H1 (cell line): Measurements from ENCODE around the gene ADH1C. TPM values are rescaled to one million over a fixed set of nuclear protein-coding genes. Genes with fewer than 3 reads are reported as not detected.

Experiments used
- CTCF ChIA-PET: fragments of 300-600 bp; sonication (Branson Sonifier 250); formaldehyde crosslinking; loops from one replicate; lab custom pipeline; 2021; ENCODE audit not compliant: partially characterized antibody; lab: Charles Lee
- POLR2A ChIA-PET: fragments of 300-600 bp; sonication (Branson Sonifier 250); formaldehyde crosslinking; loops from one replicate; lab custom pipeline; 2021; ENCODE audit warnings: inconsistent platforms; ENCODE audit not compliant: partially characterized antibody; lab: Charles Lee
- DNase-seq, 2 experiments: peaks; one replicate each; pipeline versions ENCODE4 v3.0.0 to v3.0.0-alpha.2; 2010 to 2022; ENCODE audit warnings: low spot score in 2 of 2, low read depth in 1 of 2, mixed read lengths in 1 of 2
- FAIRE-seq: peaks from 2 replicates; lab custom pipeline; 2011; peaks lifted over from hg19 to GRCh38; lab: Jason Lieb, UNC
- H2AFZ ChIP-seq: 2 replicates; pipeline ENCODE4 v1.8.1; 2012; ENCODE audit warnings: low read length, inconsistent platforms
- H2AK5ac ChIP-seq: 2 replicates; pipeline ENCODE4 v1.6.1; 2013; ENCODE audit warnings: low read depth, low read length
- H2BK120ac ChIP-seq: replicated peaks from 2 replicates; pipeline ENCODE3; 2013; ENCODE audit warnings: low read depth, low read length, inconsistent platforms
- H2BK12ac ChIP-seq: 2 replicates; pipeline ENCODE4 v1.6.1; 2013; ENCODE audit warnings: low read depth, low read length
- H2BK15ac ChIP-seq: 2 replicates; pipeline ENCODE4 v1.6.1; 2013; ENCODE audit warnings: low read length
- H2BK20ac ChIP-seq: 2 replicates; pipeline ENCODE4 v1.6.1; 2013; ENCODE audit warnings: low read length
- H2BK5ac ChIP-seq: 2 replicates; pipeline ENCODE4 v1.6.1; 2013; ENCODE audit warnings: low read depth, low read length
- H3K14ac ChIP-seq: 2 replicates; pipeline ENCODE4 v1.6.1; 2013; ENCODE audit warnings: inconsistent platforms; ENCODE audit not compliant: insufficient read length
- H3K18ac ChIP-seq: 2 replicates; pipeline ENCODE4 v1.6.1; 2013; ENCODE audit warnings: low read length; ENCODE audit errors: extremely low read depth
- H3K23ac ChIP-seq: 2 replicates; pipeline ENCODE4 v1.6.1; 2013; ENCODE audit warnings: inconsistent platforms; ENCODE audit not compliant: insufficient read length
- H3K23me2 ChIP-seq: 2 replicates; pipeline ENCODE4 v1.6.1; 2013; ENCODE audit warnings: low read depth, low read length
- H3K27ac ChIP-seq: 2 replicates; pipeline ENCODE4 v1.6.1; 2011; ENCODE audit warnings: low read depth, low read length, inconsistent platforms
- H3K27me3 ChIP-seq, 4 experiments: replicated peaks in 1 of 4; 1 replicate in 1 of 4; 2 replicates in 3 of 4; pipeline versions ENCODE4 v1.6.1 to v1.8.1; 2011 to 2013; ENCODE audit warnings: low read length in 3 of 4, mild to moderate bottlenecking in 3 of 4, inconsistent platforms in 2 of 4, mixed read lengths in 2 of 4, moderate library complexity in 1 of 4; ENCODE audit not compliant: control insufficient read depth in 3 of 4, insufficient read depth in 3 of 4; ENCODE audit errors: extremely low read depth in 1 of 4
- H3K36me3 ChIP-seq, 4 experiments: 2 replicates each; pipeline versions ENCODE4 v1.6.1 to v1.8.1; 2011 to 2013; ENCODE audit warnings: mild to moderate bottlenecking in 4 of 4, low read length in 3 of 4, moderate library complexity in 2 of 4, control low read depth in 1 of 4, inconsistent platforms in 1 of 4; ENCODE audit not compliant: insufficient read depth in 4 of 4, control insufficient read depth in 2 of 4
- H3K4ac ChIP-seq: replicated peaks from 2 replicates; pipeline ENCODE3; 2013; ENCODE audit warnings: low read length, low read depth, mixed read lengths, inconsistent platforms; ENCODE audit not compliant: insufficient read length
- H3K4me1 ChIP-seq, 4 experiments: replicated peaks in 1 of 4; 1 replicate in 1 of 4; 2 replicates in 3 of 4; pipeline versions ENCODE4 v1.6.1 to v1.8.1; 2011 to 2013; ENCODE audit warnings: low read length in 3 of 4, inconsistent platforms in 2 of 4, mixed read lengths in 1 of 4; ENCODE audit not compliant: insufficient read depth in 4 of 4, control insufficient read depth in 3 of 4
- H3K4me2 ChIP-seq, 2 experiments: 2 replicates each; pipeline versions ENCODE4 v1.6.1 to v1.8.1; 2011 to 2013; ENCODE audit warnings: low read depth in 2 of 2, low read length in 2 of 2, control low read depth in 1 of 2, inconsistent platforms in 1 of 2, mild to moderate bottlenecking in 1 of 2; ENCODE audit not compliant: insufficient read depth in 1 of 2
- H3K4me3 ChIP-seq, 4 experiments: fragments of 200-600, 300-600 bp in 1 of 4; sonication (generic), shearing (Covaris generic), sonication (Bioruptor Twin) in 1 of 4; 2 replicates each; pipeline versions ENCODE4 v1.5.1 to v1.8.1; 2011 to 2016; ENCODE audit warnings: low read length in 4 of 4, low read depth in 3 of 4, control low read depth in 2 of 4, inconsistent platforms in 2 of 4, mild to moderate bottlenecking in 2 of 4, mixed read lengths in 1 of 4, moderate library complexity in 1 of 4; ENCODE audit not compliant: insufficient read depth in 2 of 4; ENCODE audit errors: extremely low read depth in 1 of 4
- H3K56ac ChIP-seq: replicated peaks from 2 replicates; pipeline ENCODE3; 2013; ENCODE audit warnings: low read depth, mild to moderate bottlenecking, mixed read lengths, low read length, inconsistent platforms; ENCODE audit not compliant: insufficient read length
- H3K79me1 ChIP-seq: 2 replicates; pipeline ENCODE4 v1.6.1; 2013; ENCODE audit warnings: low read depth, low read length, control low read depth
- H3K79me2 ChIP-seq, 2 experiments: 2 replicates each; pipeline versions ENCODE4 v1.6.1 to v1.8.1; 2012 to 2013; ENCODE audit warnings: low read length in 2 of 2, mild to moderate bottlenecking in 2 of 2, inconsistent platforms in 1 of 2; ENCODE audit not compliant: insufficient read depth in 2 of 2, control insufficient read depth in 1 of 2
- H3K9ac ChIP-seq, 4 experiments: replicated peaks in 1 of 4; 1 replicate in 1 of 4; 2 replicates in 3 of 4; pipeline versions ENCODE4 v1.6.1 to v1.8.1; 2011 to 2013; ENCODE audit warnings: low read depth in 3 of 4, low read length in 3 of 4, control low read depth in 2 of 4, mild to moderate bottlenecking in 2 of 4, moderate library complexity in 2 of 4, inconsistent platforms in 1 of 4; ENCODE audit errors: extremely low read depth in 1 of 4
- H3K9me3 ChIP-seq, 2 experiments: 2 replicates each; pipeline versions ENCODE4 v1.6.1 to v1.8.1; 2012 to 2013; ENCODE audit warnings: mild to moderate bottlenecking in 2 of 2, moderate library complexity in 2 of 2, control low read depth in 1 of 2, inconsistent platforms in 1 of 2, low read depth in 1 of 2, low read length in 1 of 2, mixed read lengths in 1 of 2; ENCODE audit not compliant: insufficient read depth in 2 of 2
- H4K20me1 ChIP-seq, 2 experiments: replicated peaks in 1 of 2; 2 replicates each; pipeline versions ENCODE3 to v1.8.1; 2011 to 2013; ENCODE audit warnings: inconsistent platforms in 2 of 2, low read length in 2 of 2, mild to moderate bottlenecking in 1 of 2; ENCODE audit not compliant: insufficient read depth in 2 of 2, control insufficient read depth in 1 of 2
- H4K5ac ChIP-seq: 2 replicates; pipeline ENCODE4 v1.6.1; 2013; ENCODE audit warnings: low read length, low read depth, mixed read lengths, inconsistent platforms; ENCODE audit not compliant: insufficient read length
- H4K8ac ChIP-seq: 2 replicates; pipeline ENCODE4 v1.8.0; 2013; ENCODE audit warnings: mild to moderate bottlenecking, moderate library complexity, low read length, inconsistent platforms; ENCODE audit not compliant: insufficient read depth; ENCODE audit errors: extremely low read depth
- H4K91ac ChIP-seq: replicated peaks from 2 replicates; pipeline ENCODE3; 2013; ENCODE audit warnings: low read length, mixed read lengths, inconsistent platforms; ENCODE audit not compliant: insufficient read length
- CBX8 ChIP-seq: fragments of 300-800, 300-1000 bp; sonication (generic); IDR thresholded peaks from 2 replicates; pipeline ENCODE4 v1.7.1; 2016; ENCODE audit warnings: low read depth, low read length, borderline replicate concordance
- NRF1 ChIP-seq: IDR thresholded peaks from 2 replicates; pipeline ENCODE4 v1.6.1; 2011; ENCODE audit warnings: mild to moderate bottlenecking, low read depth, low read length, improper control_type of control experiment
- POU5F1 ChIP-seq: IDR thresholded peaks from 2 replicates; pipeline ENCODE4 v1.6.1; 2011; ENCODE audit warnings: low read depth, mild to moderate bottlenecking, low read length, moderate library complexity
- SP4 ChIP-seq: IDR thresholded peaks from 2 replicates; pipeline ENCODE4 v1.6.1; 2012; ENCODE audit warnings: low read length, inconsistent platforms
- SUZ12 ChIP-seq: fragments of 200-600 bp; sonication (generic); IDR thresholded peaks from 2 replicates; pipeline ENCODE4 v1.6.1; 2012; ENCODE audit warnings: mild to moderate bottlenecking, inconsistent platforms, low read length, moderate library complexity, mixed read lengths
- ZNF274 ChIP-seq: IDR thresholded peaks from 2 replicates; pipeline ENCODE4 v1.7.0; 2012; ENCODE audit warnings: low read length, borderline replicate concordance; ENCODE audit errors: extremely low read depth
- polyA plus RNA-seq, 7 experiments: library from polyadenylated mRNA; depleted of rRNA in 3 of 7; stranded (reverse) in 5 of 7; unstranded in 2 of 7; fragments of >200 nt in 5 of 7; fragments of 200-250 nt in 2 of 7; gene quantifications; 1 replicate in 5 of 7; 2 replicates in 1 of 7; 4 replicates in 1 of 7; pipeline versions ENCODE4 v1.2.1 to v1.2.3, GENCODE V29; 2011 to 2013; ENCODE audit warnings: missing spikeins in 2 of 7, mixed read lengths in 2 of 7
- total RNA-seq: library from RNA; stranded (reverse); fragmentation: NEBNext Ultra II Directional; extraction: Animal tissue kit (Norgen Biotek cat#: 25700); gene quantifications from 2 replicates; pipeline ENCODE4 v1.2.1, GENCODE V29; 2021

ADH1C gene
- total and polyA plus RNA-seq, 2 of the 8 experiments (the other 6 are each of a cell fraction or from before 2014, with no cell fraction given) = not detected

- TF ChIP-seq NRF1 (no peak), ZNF274 (no peak), CBX8 (no peak), SP4 (no peak), POU5F1 (no peak), SUZ12 (no peak)
- FAIRE-seq = no peak
- CTCF ChIA-PET = interaction anchor here (1.0 kb wide), 1 partner anchor 15 kb away, joined by 3 read pairs; no protein-coding TSS in a partner anchor
These were observed 10.2 kb upstream of the ADH1C start for GRCh38 chr4:99362768-99363167.

More at GRCh38 chr4:99362768-99363167, 10.2 kb upstream of the ADH1C start:
- Histone ChIP-seq H3K4me1 (no peaks in the 10 kb centered on the region), H2AFZ (no peak overlapping the region), H4K8ac (no peak overlapping the region), H4K5ac (no peak overlapping the region), H4K91ac (no peak overlapping the region), H2BK20ac (no peak overlapping the region), H3K14ac (no peak overlapping the region), H4K20me1 (no peaks in the 10 kb centered on the region), H3K23ac (no peak overlapping the region), H3K56ac (no peak overlapping the region), H3K79me1 (no peaks in the 10 kb centered on the region), H3K18ac (no peak overlapping the region), H2AK5ac (no peak overlapping the region), H2BK15ac (no peak overlapping the region), H3K27me3 (no peaks in the 10 kb centered on the region), H3K9me3 (peaks cover 8% of the 10 kb centered on the region in 2 experiments; a peak in 3 of 4 replicates), H3K23me2 (no peaks in the 10 kb centered on the region), H3K27ac (no peak overlapping the region), H3K79me2 (no peaks in the 10 kb centered on the region), H2BK120ac (no peak overlapping the region), H3K4me2 (no peak overlapping the region), H3K9ac (no peak overlapping the region), H2BK12ac (no peak overlapping the region), H3K4me3 (no peak overlapping the region), H3K36me3 (no peaks in the 10 kb centered on the region; a peak in 1 of 8 replicates), H2BK5ac (no peak overlapping the region), H3K4ac (no peak overlapping the region)
- DNase-seq = no peak
- POLR2A ChIA-PET = no interaction called here
